RWPE2 (cell line): Measurements from ENCODE around the gene PLCD1.

Experiments used
- ATAC-seq: fragments of 200-7000 bp; cut with Tn5 transposase; 3 replicates; pipeline ENCODE4 v1.9.1; 2021; ENCODE audit warnings: low read depth
- DNase-seq: peaks from one replicate; pipeline ENCODE4 v3.0.0-alpha.2; 2020; ENCODE audit warnings: low spot score
- H3K27ac ChIP-seq: fragments of 450-650 bp; 2 replicates; pipeline ENCODE4 v1.5.1; 2017; ENCODE audit warnings: mild to moderate bottlenecking; ENCODE audit not compliant: poor library complexity, severe bottlenecking
- H3K27me3 ChIP-seq: fragments of 250-450 bp; sonication (Bioruptor Pico); 2 replicates; pipeline ENCODE4 v1.5.1; 2021; ENCODE audit warnings: mild to moderate bottlenecking, moderate library complexity; ENCODE audit not compliant: insufficient read depth, poor library complexity, severe bottlenecking
- H3K36me3 ChIP-seq: fragments of 250-450 bp; sonication (Bioruptor Pico); 2 replicates; pipeline ENCODE4 v1.5.1; 2020; ENCODE audit warnings: low read depth, mild to moderate bottlenecking, moderate library complexity
- H3K4me1 ChIP-seq: fragments of 250-450 bp; sonication (Bioruptor Pico); 2 replicates; pipeline ENCODE4 v1.5.1; 2021; ENCODE audit warnings: mild to moderate bottlenecking, moderate library complexity; ENCODE audit not compliant: insufficient read depth, poor library complexity, severe bottlenecking
- H3K4me3 ChIP-seq: fragments of 250-450 bp; sonication (Bioruptor Pico); 2 replicates; pipeline ENCODE4 v1.5.1; 2021; ENCODE audit warnings: mild to moderate bottlenecking, moderate library complexity; ENCODE audit not compliant: severe bottlenecking
- H3K9me3 ChIP-seq: fragments of 250-450 bp; sonication (Bioruptor Pico); 2 replicates; pipeline ENCODE4 v1.5.1; 2021; ENCODE audit warnings: mild to moderate bottlenecking, moderate library complexity; ENCODE audit not compliant: severe bottlenecking
- TF ChIP-seq, protein P1 (sequence below): fragments of 450-650 bp; IDR thresholded peaks from one replicate; pipeline ENCODE4 v1.5.1; 2017; ENCODE audit warnings: mild to moderate bottlenecking, moderate library complexity; ENCODE audit not compliant: poor library complexity, severe bottlenecking

The PLCD1 gene

DNA sequence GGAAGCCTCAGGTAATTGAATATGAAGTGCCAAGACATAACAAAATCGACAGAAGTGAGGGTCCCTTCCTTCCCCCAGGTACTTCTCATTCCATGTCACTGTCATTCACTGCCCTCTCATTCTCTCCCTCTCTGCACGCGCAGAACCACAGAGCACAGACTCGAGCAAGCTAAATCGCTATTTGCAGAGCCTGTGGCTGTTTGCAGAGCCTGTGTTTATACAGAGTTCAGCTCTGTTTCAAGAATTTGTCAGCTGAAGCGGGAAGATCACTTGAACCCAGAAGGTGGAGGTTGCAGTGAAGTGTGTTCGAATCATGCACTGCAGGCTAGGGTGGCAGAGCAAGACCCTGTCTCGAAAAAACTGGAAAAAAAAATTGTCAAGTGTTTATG, 36.4 kb downstream of the PLCD1 start:
- no peak overlapping the region for H3K27ac ChIP-seq
- DNase-seq, result no peak

DNA sequence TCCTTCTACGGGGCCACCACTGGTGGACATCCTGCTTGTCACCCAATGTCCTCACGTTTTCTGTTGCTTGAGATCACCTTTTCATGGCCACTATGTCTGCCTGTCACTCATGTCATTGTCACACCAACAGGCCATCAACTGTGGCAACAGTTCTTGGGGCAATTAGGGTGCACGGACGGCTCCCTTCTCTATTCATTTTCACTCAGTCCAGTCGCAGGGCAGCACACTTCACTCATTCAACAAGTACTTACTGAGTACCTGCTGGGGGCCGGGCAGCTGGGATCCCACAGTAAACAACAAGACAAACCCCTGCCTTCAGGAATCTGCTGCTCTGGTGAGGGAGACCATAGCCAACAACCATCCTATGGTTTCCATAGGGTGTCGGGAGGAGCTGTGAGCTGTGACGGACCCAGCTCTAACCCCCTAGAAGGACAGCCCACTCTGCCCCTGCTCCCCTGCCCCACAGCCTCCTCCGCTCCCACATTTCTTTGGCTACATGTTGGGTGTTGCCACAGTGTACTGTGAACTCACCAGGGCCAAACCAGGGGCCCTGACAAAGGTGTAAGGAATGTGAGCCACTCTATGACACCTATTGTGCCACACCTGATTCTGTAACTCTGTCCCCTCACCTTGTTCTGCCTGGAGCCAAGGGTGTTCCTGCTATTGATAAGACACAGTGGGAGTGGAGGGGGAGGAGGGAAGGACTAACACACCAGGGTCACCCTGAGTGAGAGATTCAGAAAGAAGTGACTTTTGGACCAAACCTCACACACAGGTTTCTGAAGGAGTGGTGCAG, 37.0 kb downstream of the PLCD1 start:
- Histone ChIP-seq H3K36me3 (no peaks in the 10 kb centered on the region), H3K27ac (no peak overlapping the region), H3K4me3 (no peak overlapping the region), H3K9me3 (no peaks in the 10 kb centered on the region), H3K27me3 (no peaks in the 10 kb centered on the region), H3K4me1 (peaks cover 8% of the 10 kb centered on the region)
- ATAC-seq (peak; percentile 19; the same call in 1 of the 3 replicates), DNase-seq (no peak)
- TF ChIP-seq, protein P1, sequence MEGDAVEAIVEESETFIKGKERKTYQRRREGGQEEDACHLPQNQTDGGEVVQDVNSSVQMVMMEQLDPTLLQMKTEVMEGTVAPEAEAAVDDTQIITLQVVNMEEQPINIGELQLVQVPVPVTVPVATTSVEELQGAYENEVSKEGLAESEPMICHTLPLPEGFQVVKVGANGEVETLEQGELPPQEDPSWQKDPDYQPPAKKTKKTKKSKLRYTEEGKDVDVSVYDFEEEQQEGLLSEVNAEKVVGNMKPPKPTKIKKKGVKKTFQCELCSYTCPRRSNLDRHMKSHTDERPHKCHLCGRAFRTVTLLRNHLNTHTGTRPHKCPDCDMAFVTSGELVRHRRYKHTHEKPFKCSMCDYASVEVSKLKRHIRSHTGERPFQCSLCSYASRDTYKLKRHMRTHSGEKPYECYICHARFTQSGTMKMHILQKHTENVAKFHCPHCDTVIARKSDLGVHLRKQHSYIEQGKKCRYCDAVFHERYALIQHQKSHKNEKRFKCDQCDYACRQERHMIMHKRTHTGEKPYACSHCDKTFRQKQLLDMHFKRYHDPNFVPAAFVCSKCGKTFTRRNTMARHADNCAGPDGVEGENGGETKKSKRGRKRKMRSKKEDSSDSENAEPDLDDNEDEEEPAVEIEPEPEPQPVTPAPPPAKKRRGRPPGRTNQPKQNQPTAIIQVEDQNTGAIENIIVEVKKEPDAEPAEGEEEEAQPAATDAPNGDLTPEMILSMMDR, result no peak

More for the DNA sequence above, 36.4 kb downstream of the PLCD1 start:
- Histone ChIP-seq H3K27me3 (no peaks in the 10 kb centered on the region), H3K4me1 (peaks cover 8% of the 10 kb centered on the region), H3K36me3 (no peaks in the 10 kb centered on the region), H3K4me3 (no peak overlapping the region), H3K9me3 (no peaks in the 10 kb centered on the region)
- TF ChIP-seq, protein P1, result no peak
- ATAC-seq, result no peak

DNA sequence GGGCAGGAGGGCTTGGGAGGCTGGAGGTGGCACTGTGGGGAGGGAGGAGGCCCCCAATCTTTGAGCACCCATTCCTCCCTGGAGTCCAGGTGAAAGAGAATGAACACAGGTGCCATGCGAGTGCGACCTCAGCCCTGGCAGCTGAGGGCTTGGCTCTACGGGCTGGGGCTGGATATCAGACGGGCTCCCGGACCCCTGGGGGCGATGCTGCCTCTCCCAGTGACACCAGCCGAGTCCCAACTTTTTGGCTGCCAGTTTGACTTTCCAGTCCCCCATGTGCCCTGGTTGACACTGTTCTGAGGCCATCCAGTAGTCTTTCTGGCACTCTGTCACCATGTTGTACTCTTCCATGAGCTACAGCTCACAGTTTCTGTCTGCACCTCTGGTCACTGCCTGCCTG, 37.6 kb downstream of the PLCD1 start:
- ATAC-seq, result no peak
- Histone ChIP-seq H3K27ac (no peak overlapping the region), H3K4me1 (peaks cover 8% of the 10 kb centered on the region), H3K9me3 (no peaks in the 10 kb centered on the region), H3K36me3 (no peaks in the 10 kb centered on the region), H3K27me3 (no peaks in the 10 kb centered on the region), H3K4me3 (no peak overlapping the region)
- no peak for DNase-seq
- TF ChIP-seq, protein P1, result no peak

DNA sequence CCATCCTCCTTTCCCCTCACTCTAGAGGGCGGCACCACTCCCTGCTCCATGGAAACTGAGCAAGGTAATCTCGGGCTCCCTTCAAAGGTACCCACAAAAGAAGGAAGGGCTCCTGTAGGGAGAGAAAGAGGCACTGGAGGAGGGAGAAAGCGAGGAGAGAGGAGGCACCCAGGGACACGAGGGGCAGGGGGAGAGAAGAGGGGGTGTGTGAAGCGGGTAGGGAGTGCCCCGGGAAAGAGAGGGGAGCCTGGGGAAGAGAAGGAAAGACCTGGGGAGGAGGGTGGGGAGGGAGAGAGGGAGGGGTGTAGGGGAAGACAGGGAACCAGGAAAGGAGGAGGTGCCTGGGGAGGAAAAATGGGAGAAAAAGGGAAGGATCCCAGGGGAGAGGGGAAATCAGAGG, 38.3 kb downstream of the PLCD1 start:
- no peaks in the 10 kb centered on the region for H3K9me3 ChIP-seq
- no peak overlapping the region for H3K27ac ChIP-seq
- no peak for DNase-seq
- ATAC-seq, result no peak
- no peaks in the 10 kb centered on the region for H3K36me3 ChIP-seq
- H3K4me1 ChIP-seq, result peaks cover 8% of the 10 kb centered on the region
- H3K4me3 ChIP-seq, result no peak overlapping the region
- TF ChIP-seq, protein P1, result no peak
- H3K27me3 ChIP-seq, result no peaks in the 10 kb centered on the region

DNA sequence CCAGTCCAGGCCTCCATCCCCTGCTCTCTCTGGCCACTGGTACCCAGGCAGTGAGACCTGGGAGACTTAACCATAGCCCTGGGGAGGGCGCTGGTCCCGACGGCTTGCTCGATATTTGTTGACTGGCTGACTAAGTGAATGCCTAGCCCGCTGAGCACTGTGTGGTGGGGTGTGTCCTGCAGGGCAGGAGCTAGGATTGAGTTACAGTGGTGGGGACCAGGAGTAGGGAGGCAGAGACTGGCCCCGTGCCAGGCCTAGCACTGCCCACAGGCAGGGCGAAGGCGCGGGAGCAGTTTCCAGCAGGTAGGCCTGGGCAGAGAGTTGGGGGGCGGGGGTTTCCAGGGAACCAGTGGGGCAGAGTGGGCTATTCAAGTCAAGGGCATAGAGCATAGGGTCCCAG, 38.9 kb downstream of the PLCD1 start, which contains the start of gene VILL:
VILL (plus strand) TSS at position 260 of the 400 bp plus-strand sequence. CDS start 2,887 bp downstream, outside the sequence.
- no peak within 1 kb of the TSS for H3K4me3 ChIP-seq
- ATAC-seq (peak; percentile 16; the same call in 2 of the 3 replicates), DNase-seq (peak; percentile 68)
- no peaks in the 10 kb centered on the region for H3K27me3 ChIP-seq
- H3K4me1 ChIP-seq, result peaks cover 8% of the 10 kb centered on the region
- no peak within 1 kb of the TSS for H3K27ac ChIP-seq
- H3K36me3 ChIP-seq, result no peaks in the 10 kb centered on the region
- H3K9me3 ChIP-seq, result no peaks in the 10 kb centered on the region
- TF ChIP-seq, protein P1, result no peak
